ENCODE data around the gene SGSM1.

The SGSM1 gene

DNA sequence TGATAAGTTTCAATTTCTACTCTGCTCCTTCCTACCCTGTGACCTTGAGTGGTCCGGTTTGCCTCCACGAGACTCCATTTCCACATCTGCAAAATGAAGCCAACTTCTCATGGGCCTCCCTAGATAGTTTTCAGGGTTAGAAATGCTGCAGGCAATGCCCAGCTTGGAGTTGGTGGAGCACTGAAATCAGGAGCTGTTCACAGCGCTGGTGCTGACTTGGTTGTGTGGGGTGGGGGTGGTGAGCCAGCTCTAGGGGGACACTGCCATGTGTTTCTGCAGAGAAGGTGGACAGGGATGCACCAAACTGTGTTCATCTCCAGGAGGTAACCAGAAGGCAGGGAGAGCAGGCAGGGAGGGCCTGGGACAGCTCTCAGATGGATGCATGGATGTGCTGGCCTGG, 37.0 kb downstream of the SGSM1 start:
- DNase-seq = no peak

DNA sequence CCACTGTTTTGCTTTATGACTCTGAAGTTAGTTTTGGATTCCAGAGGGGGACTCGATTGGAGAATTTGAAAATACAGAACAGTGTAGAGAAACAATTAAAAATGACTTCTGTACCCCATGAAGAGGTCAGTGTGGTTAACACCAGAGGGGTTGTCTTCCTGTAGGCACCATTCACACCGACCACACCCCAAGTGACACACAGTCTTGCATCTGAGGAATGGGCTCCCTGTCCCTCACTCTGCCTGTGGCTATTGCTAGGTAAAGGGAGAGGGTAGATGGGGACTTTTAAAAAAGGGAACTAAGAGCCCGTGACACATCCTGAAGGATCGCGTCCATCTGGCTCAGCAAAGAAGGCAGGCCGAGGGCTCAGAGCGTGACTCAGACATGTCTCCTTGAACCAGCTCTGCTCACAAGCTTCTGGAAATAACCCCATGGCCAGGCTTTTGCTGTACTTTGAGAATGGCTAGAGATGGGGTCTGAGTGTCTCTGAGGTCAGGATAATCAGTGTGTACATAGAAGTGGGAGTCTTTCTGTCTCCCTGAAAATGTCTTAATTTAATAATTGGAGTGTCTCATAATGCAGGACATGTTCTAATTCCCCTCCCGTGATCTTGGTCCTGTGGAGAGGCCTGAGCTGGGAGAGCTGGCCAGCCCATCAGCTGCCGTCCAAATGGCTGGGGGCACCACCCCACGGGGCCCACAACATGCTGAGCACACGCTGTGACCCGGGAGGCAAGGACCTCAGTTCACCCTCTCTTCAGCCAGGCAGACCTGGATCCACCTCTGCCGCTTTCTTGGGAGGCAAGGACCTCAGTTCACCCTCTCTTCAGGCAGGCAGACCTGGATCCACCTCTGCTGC, 39.3 kb downstream of the SGSM1 start:
- DNase-seq = no peak

DNA sequence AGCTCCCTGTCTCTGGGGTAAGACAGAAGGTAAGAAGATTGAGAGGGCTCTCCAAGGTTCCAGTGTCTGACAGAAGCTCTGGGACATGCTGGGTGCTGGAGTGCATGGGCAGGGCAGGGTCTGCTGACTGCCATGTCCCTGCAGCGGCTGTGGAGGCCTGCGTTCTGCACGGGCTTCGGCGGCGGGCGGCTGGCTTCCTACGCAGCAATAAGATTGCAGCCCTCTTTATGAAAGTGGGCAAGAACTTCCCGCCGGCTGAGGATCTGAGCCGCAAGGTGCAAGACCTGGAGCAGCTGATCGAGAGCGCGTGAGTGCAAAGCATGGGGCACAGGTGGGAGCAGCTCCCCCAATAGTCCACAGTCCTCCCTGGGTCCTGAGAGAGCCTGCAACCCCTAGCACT, 41.5 kb downstream of the SGSM1 start:
- DNase-seq = no peak

DNA sequence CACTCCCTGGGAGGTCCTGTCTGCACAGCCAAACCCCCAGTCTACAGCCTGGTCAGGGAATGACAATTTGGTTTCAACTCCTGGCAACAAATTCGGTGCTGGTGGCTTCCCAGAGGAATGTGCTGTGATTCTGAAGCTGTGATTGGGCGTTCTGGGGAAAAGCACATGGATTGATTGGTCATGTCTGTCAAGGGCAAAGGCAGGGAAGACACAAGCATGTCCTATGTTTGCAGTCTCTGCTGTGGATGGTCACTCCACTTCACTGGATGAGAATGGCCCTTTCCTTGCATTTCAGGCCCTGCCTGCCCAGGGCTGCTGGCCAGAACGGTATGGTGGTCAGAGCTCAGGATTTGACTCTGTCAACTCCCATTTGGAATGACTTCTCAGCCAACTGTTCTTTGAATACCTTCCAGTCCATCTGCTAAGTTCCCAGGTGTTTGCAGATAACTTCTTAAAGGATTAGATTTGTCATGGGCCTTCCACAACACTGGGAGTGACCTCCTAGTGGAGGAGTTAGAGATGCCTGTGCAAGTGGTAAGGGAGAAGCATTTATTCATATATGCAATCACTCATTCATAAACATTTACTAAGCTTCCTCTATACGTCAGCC, 42.7 kb downstream of the SGSM1 start:
- peak in 1 of 2 experiments; percentile 62 for DNase-seq

DNA sequence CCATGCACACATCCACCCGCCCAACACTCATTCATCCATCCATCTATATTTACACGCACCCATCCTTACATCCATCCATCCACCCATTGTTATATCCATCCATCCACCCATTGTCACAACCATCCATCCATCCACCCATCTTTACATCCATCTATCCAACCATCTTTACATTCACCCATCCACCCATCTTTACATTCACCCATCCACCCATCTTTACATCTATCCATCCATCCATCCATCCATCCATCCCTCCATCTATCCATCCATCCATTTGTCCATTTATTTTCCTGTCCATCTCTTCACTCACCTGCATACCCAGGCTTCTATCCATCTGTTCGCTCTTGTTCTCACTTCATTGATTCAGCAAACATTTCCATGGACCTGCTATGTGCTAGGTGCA, 49.8 kb downstream of the SGSM1 start:
- DNase-seq = no peak

DNA sequence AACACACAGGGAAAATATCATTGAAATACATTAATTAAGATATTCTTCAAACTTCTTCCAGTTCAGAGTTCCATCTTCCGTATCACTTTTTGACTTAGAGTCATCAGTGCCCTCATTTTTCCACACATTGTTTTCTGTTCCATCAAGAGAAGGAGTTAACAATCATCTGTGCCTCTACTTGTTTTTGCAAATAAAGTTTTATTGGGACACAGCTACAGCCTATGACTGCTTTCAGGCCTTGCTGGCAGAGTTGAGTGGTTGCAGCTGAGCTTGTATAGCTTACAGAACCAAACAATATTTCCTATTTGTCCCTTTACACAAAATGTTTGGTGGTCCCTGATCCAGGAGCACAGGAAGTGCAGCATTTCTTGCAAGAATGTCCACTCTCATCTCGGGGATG, 51.6 kb downstream of the SGSM1 start:
- no peak for DNase-seq

DNA sequence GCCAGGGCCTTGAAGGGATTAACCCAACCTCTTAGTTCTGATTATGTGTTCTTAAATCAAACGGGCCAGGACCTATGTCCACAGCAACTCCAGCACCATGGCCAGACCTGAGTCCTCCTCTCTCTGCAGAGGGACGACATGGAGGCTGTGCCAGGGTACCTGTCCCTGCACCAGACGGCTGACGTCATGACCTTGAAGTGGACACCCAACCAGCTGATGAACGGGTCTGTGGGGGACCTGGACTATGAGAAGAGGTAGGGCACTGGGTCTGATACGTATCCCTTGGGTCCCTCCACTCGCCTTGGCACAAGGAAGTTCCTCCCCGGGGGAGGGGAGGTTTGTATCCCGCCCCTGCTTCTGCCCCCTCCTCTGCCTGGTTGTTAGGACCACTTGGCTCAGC, 53.6 kb downstream of the SGSM1 start:
- no peak for DNase-seq

DNA sequence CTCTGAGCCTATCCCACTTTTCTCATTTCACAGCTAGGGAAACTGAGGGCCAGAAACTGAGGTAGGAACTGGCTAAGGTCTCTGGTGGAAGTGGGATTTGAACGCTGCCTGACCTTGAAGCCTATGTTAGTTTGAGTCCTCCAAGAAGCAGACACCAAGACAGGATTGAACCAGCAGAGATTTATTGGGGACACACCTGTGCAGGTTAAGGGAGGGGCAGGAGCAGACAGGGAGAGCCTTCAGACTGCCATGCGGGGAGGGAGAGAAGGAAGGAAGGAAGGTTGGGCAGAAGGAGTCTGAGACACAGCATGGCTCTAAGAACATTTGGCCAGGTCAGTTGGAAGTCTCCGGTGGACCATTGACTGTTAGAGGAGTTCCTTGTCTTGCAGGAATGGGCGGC, 59.5 kb downstream of the SGSM1 start:
- no peak for DNase-seq

DNA sequence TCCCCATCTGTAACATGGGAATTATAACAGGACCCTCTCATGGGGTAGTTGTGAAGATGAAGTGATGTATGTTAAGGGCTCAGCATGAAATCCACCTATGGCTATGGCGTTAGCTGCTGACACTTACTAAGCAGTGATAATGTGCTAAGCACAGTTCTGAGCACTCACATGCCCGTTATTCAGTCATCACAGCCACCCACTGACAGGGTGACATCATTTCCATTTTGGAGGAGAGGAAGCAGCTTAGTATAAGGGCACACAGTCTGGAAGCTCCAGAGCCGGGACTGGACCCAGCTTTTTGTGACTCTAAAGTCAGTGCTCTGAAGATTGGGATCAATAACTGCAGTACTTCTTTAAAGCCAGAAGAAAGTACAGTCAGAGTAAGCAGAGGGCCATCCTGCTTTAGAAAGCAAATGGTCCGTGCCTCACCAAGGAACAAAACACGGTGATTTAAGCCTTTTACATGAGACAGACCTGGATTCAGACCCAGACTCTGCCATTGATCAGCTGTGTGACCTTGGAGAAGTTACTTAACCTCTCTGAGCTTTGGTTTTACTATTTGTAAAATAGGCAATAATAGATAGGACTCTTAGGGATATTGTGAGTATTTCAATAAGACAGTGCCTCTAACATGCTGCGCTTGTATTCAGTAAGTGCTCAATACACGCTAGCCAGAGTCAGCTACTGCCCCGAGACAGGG, 61.5 kb downstream of the SGSM1 start:
- no peak for DNase-seq

DNA sequence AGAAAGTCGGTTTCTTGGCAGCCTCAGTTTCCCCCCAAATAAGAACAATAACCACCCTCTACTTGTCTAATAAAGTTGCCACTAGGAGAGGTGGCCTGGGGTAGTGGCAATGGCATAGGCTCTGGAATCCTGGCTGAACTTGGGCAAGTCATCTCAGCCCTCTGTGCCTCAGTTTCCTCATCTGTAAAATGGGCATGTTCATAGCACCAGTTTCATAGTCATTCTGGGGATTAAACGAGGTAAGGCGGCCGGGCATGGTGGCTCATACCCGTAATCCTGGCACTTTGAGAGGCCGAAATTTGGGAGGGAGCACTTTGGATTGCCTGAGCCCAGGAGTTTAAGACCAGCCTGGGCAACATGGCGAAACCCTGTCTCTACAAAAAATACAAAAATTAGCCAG, 63.0 kb downstream of the SGSM1 start:
- DNase-seq = no peak

DNA sequence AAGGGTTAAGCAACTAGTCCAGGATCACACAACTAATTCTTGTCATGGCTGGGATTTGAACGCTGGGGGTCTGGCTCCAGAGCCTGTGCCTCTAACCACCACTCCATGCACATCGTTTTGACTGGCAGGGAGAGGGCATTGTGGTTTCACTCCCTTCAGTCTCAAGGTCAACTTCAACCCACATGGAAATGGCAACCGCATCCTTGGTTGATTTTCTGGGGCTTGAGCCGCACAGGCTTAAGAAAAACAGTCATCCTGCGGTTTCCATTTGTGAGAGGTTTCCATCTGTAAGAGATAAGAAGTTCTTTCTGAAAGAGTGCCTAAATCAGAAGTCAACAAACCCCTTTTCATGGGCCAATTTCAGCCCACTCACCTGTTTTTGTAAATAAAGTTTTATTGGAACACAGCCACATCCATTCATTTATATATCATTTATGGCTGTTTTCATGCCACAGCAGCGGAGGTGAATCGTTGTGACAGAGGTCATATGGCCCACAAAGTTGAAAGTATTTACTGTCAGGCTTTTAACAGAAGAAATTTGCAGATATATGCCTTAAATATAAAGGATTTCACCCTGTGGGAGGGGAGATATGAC, 65.7 kb downstream of the SGSM1 start:
- DNase-seq = no peak

DNA sequence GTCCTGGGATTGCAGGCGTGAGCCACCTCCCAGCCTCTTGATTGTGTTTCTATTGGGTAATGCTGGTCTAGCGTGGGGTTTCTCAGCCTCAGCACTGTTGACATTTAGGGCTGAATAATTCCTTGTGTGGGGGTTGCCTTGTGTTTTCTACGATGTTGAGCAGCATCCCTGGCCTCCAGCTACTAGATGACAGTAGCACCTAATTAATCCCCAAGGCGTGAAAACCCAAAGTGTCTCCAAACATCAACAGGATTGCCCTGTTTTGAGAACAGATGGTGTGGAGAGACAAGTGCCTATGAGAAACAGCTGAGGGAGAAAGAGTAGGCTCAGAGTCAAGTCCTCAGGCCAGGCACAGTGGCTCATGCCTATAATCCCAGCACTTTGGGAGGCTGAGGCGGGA, 67.2 kb downstream of the SGSM1 start:
- DNase-seq = no peak

DNA sequence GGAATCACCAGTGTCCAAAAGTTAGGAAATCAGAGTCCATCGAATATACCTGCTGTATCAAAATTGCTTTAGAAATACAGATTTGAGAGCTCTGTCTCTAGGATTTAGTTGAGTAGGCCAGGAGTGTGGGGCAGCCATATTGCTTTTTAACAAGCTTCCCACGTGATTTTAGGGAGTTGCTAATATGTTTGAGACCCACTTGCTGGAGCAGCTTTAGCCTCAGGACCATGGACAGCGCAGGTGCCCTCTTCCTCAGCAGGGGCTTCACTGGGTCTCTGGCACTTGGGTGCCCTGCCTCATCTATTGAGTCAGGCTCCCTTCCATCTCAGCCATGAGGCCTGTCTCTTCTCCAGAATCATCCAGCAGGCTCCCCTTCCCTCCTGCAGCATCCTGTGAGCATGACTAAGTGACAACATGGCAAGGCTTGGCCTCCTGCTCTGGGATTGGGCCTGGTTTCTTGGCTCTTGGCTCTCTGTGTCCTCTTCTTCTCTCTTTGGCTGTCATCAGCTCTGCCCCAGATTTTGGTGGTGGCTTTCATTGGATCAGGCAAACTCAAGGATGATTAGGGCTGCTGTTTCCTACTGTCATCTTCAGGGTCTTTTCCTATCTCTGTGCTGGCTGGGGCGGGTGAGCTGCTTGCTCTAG, 70.0 kb downstream of the SGSM1 start:
- DNase-seq = no peak

DNA sequence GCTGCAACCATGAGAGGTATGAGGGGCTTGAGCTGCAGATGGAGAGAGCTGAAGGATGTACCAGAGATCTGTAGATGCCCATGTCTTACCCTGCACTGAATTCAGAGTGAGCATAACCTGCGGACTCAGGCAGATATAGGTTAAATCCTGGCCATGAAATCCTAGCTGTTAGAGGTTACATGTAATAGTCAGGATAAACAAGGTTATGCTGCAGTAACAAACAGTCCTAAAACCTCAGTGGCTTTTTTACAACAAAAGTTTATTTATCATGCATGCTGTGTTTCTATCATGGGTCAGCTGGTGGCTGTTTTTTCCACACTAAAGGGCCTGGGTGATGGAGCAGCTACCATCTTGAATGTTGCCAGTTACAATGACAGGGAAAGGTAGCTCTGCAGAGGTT, 70.7 kb downstream of the SGSM1 start:
- no peak for DNase-seq

DNA sequence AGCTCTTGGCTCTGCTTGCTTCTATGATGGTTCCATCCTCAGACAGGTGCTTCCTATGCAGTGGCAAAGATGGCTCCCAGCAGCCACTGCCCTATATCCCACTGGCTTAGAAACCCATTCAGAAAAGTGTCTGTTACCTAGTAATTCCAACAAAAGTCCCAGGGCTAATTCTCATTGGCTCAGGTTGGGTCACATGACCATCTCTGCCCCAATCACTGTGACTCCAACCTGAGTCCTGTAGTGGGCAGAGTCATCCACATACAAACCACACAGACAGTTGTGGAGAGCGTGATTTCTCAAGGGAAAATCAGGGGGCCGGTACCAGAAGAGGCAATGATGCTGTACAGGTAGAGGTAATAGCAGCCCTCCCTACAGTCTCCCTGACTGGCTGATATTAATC, 73.0 kb downstream of the SGSM1 start:
- no peak for DNase-seq

DNA sequence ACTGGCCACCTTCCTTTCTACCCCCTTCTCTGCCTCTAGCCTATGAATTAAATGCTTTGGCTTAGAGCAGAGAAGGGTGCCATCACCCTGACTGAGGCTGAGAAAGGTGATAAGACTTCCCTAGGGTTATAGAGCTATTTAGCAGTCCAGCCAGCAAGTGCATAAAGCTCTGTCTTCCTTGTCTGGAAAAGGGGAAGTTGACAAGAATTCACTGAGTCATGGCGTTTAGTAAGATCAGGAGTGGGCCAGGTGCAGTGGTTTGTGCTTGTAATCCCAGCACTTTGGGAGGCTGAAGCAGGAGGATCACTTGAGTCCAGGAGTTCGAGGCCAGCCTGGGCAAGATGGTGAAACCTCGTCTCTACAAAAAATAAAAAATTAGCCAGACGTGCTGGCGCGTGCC, 77.4 kb downstream of the SGSM1 start:
- DNase-seq = no peak

DNA sequence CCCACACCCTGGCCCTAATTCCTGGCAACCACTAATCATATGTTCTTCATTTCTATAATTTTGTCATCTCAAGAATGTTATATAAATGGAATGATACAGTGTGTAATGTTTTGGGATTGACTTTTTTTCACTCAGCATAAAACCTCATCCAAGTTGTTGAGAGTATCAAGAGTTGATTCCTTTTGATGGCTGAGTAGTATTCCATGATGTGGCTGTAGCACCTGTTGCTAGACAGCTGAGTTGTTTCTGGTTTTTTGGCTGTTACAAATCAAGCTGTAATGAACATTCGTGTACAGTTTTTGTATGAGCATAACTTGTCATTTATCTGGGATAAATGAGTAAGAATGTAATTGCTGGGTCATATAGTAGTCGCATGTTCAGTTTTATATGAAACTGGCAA, 81.2 kb downstream of the SGSM1 start:
- DNase-seq = no peak

DNA sequence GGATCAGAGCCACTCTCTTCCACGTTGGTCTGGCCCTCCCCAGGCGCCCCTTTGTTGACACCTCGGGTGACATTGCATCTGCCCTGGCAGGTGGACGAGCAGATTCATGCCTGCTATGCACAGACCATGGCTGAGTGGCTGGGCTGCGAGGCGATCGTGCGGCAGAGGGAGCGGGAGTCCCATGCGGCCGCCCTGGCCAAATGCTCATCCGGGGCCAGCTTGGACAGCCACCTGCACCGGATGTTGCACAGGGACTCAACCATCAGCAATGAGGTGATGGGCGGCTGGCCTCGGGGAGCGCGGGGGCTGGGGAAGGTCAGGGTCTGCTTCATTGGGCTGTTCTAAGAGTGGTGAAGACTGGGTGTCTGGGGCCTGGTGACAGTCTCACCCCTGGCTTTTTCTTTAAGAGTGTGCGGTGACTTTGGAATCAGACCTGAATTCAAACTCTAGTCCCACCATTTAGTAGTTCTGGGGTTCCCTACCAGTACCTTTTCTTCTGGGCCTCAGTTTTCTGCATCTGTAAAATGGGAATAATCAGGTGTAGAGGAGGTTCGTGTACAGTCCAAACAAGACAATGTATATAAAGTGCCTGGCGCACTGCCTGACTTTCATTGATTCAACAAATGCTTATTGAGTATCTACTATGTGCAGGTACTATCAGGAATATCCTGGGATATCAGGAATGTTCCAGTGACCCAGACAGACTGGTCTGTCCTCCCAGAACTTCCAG, 87.5 kb downstream of the SGSM1 start:
- DNase-seq = no peak

DNA sequence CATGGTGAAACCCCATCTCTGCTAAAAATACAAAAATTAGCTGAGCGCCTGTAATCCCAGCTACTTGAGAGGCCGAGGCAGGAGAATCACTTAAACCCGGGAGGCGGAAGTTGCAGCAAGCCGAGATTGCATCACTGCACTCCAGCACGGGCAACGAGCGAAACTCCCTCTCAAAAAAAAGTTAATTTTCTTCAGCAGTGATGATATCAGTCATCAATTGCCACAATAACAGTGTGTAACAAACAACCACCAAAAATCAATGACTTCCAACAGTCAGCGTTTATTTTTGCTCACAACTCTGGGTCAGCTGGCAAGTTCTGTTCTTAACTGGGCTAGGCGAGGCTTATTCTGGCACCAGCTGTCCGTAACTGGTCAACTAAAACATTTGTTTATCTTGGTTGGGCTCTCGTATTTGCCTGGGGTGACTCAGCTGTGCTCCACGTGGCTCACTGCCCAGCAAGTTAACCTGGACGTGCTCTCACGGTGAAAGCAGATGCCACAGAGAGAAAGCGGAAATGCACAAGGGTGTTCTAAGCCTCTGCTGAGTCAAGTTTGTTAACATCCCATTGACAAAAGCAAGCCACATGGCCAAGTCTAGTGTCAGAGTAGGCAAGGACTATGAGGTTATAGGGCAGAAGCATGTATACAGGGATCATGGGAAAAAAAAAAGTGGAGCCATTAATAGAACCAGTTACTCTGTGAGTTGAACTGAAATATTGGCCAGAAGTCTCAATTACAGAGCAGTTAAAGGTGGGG, 88.4 kb downstream of the SGSM1 start:
- DNase-seq = no peak

DNA sequence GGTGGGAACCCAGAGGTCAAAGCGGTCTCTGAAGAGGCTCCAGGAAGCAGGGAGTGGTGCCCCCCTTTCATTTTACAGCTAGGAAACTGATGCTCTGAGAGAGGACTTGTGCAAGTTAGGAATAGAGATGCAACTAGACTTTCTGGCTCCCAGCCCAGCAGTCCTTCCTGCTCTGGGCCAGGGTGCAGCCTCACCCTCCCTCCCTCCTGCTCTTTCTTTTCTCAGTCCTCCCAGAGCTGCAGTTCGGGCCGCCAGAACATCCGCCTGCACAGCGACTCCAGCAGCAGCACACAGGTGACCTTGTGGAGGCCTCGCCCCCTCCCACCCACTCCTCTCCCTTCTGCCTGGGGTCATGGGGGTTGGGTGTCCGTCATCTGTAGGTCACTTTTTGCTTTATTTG, 89.0 kb downstream of the SGSM1 start:
- no peak for DNase-seq

DNA sequence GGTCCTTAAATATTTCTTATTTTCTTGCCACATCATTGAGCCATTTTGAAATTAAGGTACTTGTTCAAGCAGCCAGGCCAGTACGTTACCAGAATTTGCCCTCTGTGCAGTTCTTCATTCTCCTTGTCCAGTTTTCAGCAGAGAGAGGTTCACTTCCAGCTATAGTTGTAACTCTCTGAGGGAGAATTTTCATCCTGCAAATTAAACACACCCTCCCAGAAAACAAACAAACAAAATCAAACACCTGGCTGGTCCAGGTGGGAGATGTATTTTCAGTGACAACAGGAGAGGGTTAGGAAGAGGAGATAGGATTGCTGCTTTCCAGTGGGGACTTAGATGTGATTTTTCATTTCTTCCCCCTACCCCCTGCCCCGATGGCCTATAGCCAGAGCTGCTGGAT, 95.4 kb downstream of the SGSM1 start:
- no peak for DNase-seq

DNA sequence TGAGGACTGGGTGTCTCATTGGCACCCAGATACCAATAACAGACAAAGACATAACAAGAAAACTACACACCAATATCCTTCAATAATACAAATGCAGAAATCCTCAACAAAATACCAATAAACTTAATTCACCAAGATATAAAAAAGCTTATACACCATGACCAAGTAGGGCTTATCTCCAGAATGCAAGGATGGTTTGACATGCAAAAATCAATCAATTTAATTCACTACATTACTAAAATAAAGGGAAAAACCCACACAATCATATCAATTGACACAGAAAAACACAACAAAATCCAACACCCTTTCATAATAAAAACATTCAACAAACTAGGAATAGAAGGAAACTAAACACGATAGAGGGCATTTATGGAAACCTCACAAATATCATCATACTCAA, 99.9 kb downstream of the SGSM1 start:
- no peak for DNase-seq
